ENCODE measurements around the gene SLCO3A1. TPM values are rescaled to one million over a fixed set of nuclear protein-coding genes. Genes with fewer than 3 reads are reported as not detected.

SLCO3A1 gene
- total and polyA plus RNA-seq, 2 of the 8 experiments (the other 6 are each of a cell fraction or from before 2014, with no cell fraction given) = 15.1 to 20.4 TPM

DNA sequence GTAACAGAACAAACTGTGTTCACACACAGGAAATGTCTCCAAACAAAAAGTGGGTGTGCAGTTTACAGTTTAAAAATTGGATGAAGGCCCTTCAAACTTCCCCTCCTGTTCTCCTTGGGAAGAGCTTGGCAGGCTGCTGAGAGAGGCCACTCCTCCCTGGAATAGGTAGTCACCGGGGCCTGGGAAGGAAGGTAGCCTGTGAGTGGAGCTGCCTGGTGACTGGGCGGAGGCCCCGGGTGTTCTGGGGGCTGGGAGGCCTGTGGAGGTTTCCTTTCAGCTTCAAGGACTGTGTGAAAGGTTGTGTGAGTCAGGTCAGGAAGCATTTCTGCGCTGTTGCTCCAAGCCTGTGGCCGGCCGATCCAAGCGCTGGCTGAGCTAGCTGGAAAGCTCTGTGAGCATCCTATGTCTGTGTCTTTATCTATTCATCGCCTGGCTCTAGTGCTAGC, 14.1 kb downstream of the SLCO3A1 start:
- Histone ChIP-seq H2BK15ac (ENCODE audit: low read length) (no peak overlapping the region), H3K4me3 (ENCODE audit: extremely low read depth in 1 of 4, insufficient read depth in 2 of 4, low read depth in 3 of 4, low read length in 4 of 4) (no peak overlapping the region), H2BK5ac (ENCODE audit: low read depth, low read length) (no peak overlapping the region), H2AK5ac (ENCODE audit: low read depth, low read length) (no peak overlapping the region), H3K56ac (replicated peaks; ENCODE audit: insufficient read length, low read depth, low read length) (no peak overlapping the region), H3K14ac (ENCODE audit: insufficient read length) (no peak overlapping the region), H4K5ac (ENCODE audit: insufficient read length, low read depth, low read length) (no peak overlapping the region), H3K23me2 (ENCODE audit: low read depth, low read length) (no peaks in the 10 kb centered on the region), H4K91ac (replicated peaks; ENCODE audit: insufficient read length, low read length) (no peak overlapping the region), H2BK20ac (ENCODE audit: low read length) (no peak overlapping the region), H2AFZ (ENCODE audit: low read length) (no peak overlapping the region), H4K20me1 (replicated peaks in 1 of 2; ENCODE audit: control insufficient read depth in 1 of 2, insufficient read depth in 2 of 2, low read length in 2 of 2) (peaks cover 0 to 5% of the 10 kb centered on the region in 2 experiments), H3K4me1 (replicated peaks in 1 of 4; ENCODE audit: control insufficient read depth in 3 of 4, insufficient read depth in 4 of 4, low read length in 3 of 4) (peaks cover 0 to 13% (median 9%) of the 10 kb centered on the region in 4 experiments; a peak in 6 of 7 replicates), H3K23ac (ENCODE audit: insufficient read length) (no peak overlapping the region), H3K79me2 (ENCODE audit: control insufficient read depth in 1 of 2, insufficient read depth in 2 of 2, low read length in 2 of 2) (peaks cover 0 to 17% of the 10 kb centered on the region in 2 experiments; a peak in 2 of 4 replicates), H3K18ac (ENCODE audit: extremely low read depth, low read length) (no peak overlapping the region), H3K4ac (replicated peaks; ENCODE audit: insufficient read length, low read depth, low read length) (no peak overlapping the region), H3K9me3 (ENCODE audit: insufficient read depth in 2 of 2, low read depth in 1 of 2, low read length in 1 of 2) (no peaks in the 10 kb centered on the region), H2BK120ac (replicated peaks; ENCODE audit: low read depth, low read length) (no peak overlapping the region), H3K4me2 (ENCODE audit: insufficient read depth in 1 of 2, low read depth in 2 of 2, low read length in 2 of 2) (no peak overlapping the region; a peak in 1 of 4 replicates), H3K36me3 (ENCODE audit: control insufficient read depth in 2 of 4, insufficient read depth in 4 of 4, low read length in 3 of 4) (no peaks in the 10 kb centered on the region), H2BK12ac (ENCODE audit: low read depth, low read length) (no peak overlapping the region), H3K27me3 (replicated peaks in 1 of 4; ENCODE audit: control insufficient read depth in 3 of 4, extremely low read depth in 1 of 4, insufficient read depth in 3 of 4, low read length in 3 of 4) (no peaks in the 10 kb centered on the region), H3K27ac (ENCODE audit: low read depth, low read length) (no peak overlapping the region), H3K79me1 (ENCODE audit: low read depth, low read length) (peaks cover 4% of the 10 kb centered on the region; the same call in 1 of the 2 replicates), H3K9ac (replicated peaks in 1 of 4; ENCODE audit: extremely low read depth in 1 of 4, low read depth in 3 of 4, low read length in 3 of 4) (no peak overlapping the region), H4K8ac (ENCODE audit: extremely low read depth, insufficient read depth, low read length) (no peak overlapping the region)
- no peak for DNase-seq (ENCODE audit: low read depth in 1 of 2, low spot score in 2 of 2)
- 88% methylated on average over 8 of the region's 8 CpGs; no CpG with 5 or more reads in 1 of the 2 experiments for WGBS, 2 experiments (ENCODE audit: extremely low coverage in 1 of 2, insufficient coverage in 1 of 2, insufficient read length in 1 of 2, insufficient replicate concordance in 2 of 2, low coverage in 1 of 2, low lambda C conversion rate in 2 of 2, missing lambda C conversion rate in 1 of 2)
- CTCF ChIA-PET (ENCODE audit: partially characterized antibody) = interaction anchor here (0.6 to 10.1 kb wide), 10 partner anchors 9 to 578 kb away, joined by 3 to 108 read pairs (median 5); partner anchors contain the start of gene SLCO3A1
- TF ChIP-seq GABPA (IDR thresholded peaks at IDR 0.05; ENCODE audit: borderline replicate concordance, insufficient read depth, low read length) (no peak), TBP (IDR thresholded peaks at IDR 0.05; ENCODE audit: low read depth, low read length) (0 out of 2 replicates have a peak, but pooled peaks have one; percentile 22)
- FAIRE-seq = no peak
- POLR2A ChIA-PET (ENCODE audit: partially characterized antibody) = interaction anchor here (0.6 to 1.6 kb wide), 3 partner anchors 9 to 16 kb away, joined by 3 read pairs; no protein-coding TSS in a partner anchor
